H1 (cell line): ENCODE results near the gene BUD13. TPM values are rescaled to one million over a fixed set of nuclear protein-coding genes. Genes with fewer than 3 reads are reported as not detected.

Experiments
- CTCF ChIA-PET: fragments of 300-600 bp; sonication (Branson Sonifier 250); formaldehyde crosslinking; loops from one replicate; lab custom pipeline; 2021; ENCODE audit not compliant: partially characterized antibody; lab: Charles Lee
- POLR2A ChIA-PET: fragments of 300-600 bp; sonication (Branson Sonifier 250); formaldehyde crosslinking; loops from one replicate; lab custom pipeline; 2021; ENCODE audit warnings: inconsistent platforms; ENCODE audit not compliant: partially characterized antibody; lab: Charles Lee
- DNase-seq, 2 experiments: peaks; one replicate each; pipeline versions ENCODE4 v3.0.0 to v3.0.0-alpha.2; 2010 to 2022; ENCODE audit warnings: low spot score in 2 of 2, low read depth in 1 of 2, mixed read lengths in 1 of 2
- FAIRE-seq: peaks from 2 replicates; lab custom pipeline; 2011; peaks lifted over from hg19 to GRCh38; lab: Jason Lieb, UNC
- H2AFZ ChIP-seq: 2 replicates; pipeline ENCODE4 v1.8.1; 2012; ENCODE audit warnings: low read length, inconsistent platforms
- H2AK5ac ChIP-seq: 2 replicates; pipeline ENCODE4 v1.6.1; 2013; ENCODE audit warnings: low read depth, low read length
- H2BK120ac ChIP-seq: replicated peaks from 2 replicates; pipeline ENCODE3; 2013; ENCODE audit warnings: low read depth, low read length, inconsistent platforms
- H2BK12ac ChIP-seq: 2 replicates; pipeline ENCODE4 v1.6.1; 2013; ENCODE audit warnings: low read depth, low read length
- H2BK15ac ChIP-seq: 2 replicates; pipeline ENCODE4 v1.6.1; 2013; ENCODE audit warnings: low read length
- H2BK20ac ChIP-seq: 2 replicates; pipeline ENCODE4 v1.6.1; 2013; ENCODE audit warnings: low read length
- H2BK5ac ChIP-seq: 2 replicates; pipeline ENCODE4 v1.6.1; 2013; ENCODE audit warnings: low read depth, low read length
- H3K14ac ChIP-seq: 2 replicates; pipeline ENCODE4 v1.6.1; 2013; ENCODE audit warnings: inconsistent platforms; ENCODE audit not compliant: insufficient read length
- H3K18ac ChIP-seq: 2 replicates; pipeline ENCODE4 v1.6.1; 2013; ENCODE audit warnings: low read length; ENCODE audit errors: extremely low read depth
- H3K23ac ChIP-seq: 2 replicates; pipeline ENCODE4 v1.6.1; 2013; ENCODE audit warnings: inconsistent platforms; ENCODE audit not compliant: insufficient read length
- H3K23me2 ChIP-seq: 2 replicates; pipeline ENCODE4 v1.6.1; 2013; ENCODE audit warnings: low read depth, low read length
- H3K27ac ChIP-seq: 2 replicates; pipeline ENCODE4 v1.6.1; 2011; ENCODE audit warnings: low read depth, low read length, inconsistent platforms
- H3K27me3 ChIP-seq, 4 experiments: replicated peaks in 1 of 4; 1 replicate in 1 of 4; 2 replicates in 3 of 4; pipeline versions ENCODE4 v1.6.1 to v1.8.1; 2011 to 2013; ENCODE audit warnings: low read length in 3 of 4, mild to moderate bottlenecking in 3 of 4, inconsistent platforms in 2 of 4, mixed read lengths in 2 of 4, moderate library complexity in 1 of 4; ENCODE audit not compliant: control insufficient read depth in 3 of 4, insufficient read depth in 3 of 4; ENCODE audit errors: extremely low read depth in 1 of 4
- H3K36me3 ChIP-seq, 4 experiments: 2 replicates each; pipeline versions ENCODE4 v1.6.1 to v1.8.1; 2011 to 2013; ENCODE audit warnings: mild to moderate bottlenecking in 4 of 4, low read length in 3 of 4, moderate library complexity in 2 of 4, control low read depth in 1 of 4, inconsistent platforms in 1 of 4; ENCODE audit not compliant: insufficient read depth in 4 of 4, control insufficient read depth in 2 of 4
- H3K4ac ChIP-seq: replicated peaks from 2 replicates; pipeline ENCODE3; 2013; ENCODE audit warnings: low read length, low read depth, mixed read lengths, inconsistent platforms; ENCODE audit not compliant: insufficient read length
- H3K4me1 ChIP-seq, 4 experiments: replicated peaks in 1 of 4; 1 replicate in 1 of 4; 2 replicates in 3 of 4; pipeline versions ENCODE4 v1.6.1 to v1.8.1; 2011 to 2013; ENCODE audit warnings: low read length in 3 of 4, inconsistent platforms in 2 of 4, mixed read lengths in 1 of 4; ENCODE audit not compliant: insufficient read depth in 4 of 4, control insufficient read depth in 3 of 4
- H3K4me2 ChIP-seq, 2 experiments: 2 replicates each; pipeline versions ENCODE4 v1.6.1 to v1.8.1; 2011 to 2013; ENCODE audit warnings: low read depth in 2 of 2, low read length in 2 of 2, control low read depth in 1 of 2, inconsistent platforms in 1 of 2, mild to moderate bottlenecking in 1 of 2; ENCODE audit not compliant: insufficient read depth in 1 of 2
- H3K4me3 ChIP-seq, 4 experiments: fragments of 200-600, 300-600 bp in 1 of 4; sonication (generic), shearing (Covaris generic), sonication (Bioruptor Twin) in 1 of 4; 2 replicates each; pipeline versions ENCODE4 v1.5.1 to v1.8.1; 2011 to 2016; ENCODE audit warnings: low read length in 4 of 4, low read depth in 3 of 4, control low read depth in 2 of 4, inconsistent platforms in 2 of 4, mild to moderate bottlenecking in 2 of 4, mixed read lengths in 1 of 4, moderate library complexity in 1 of 4; ENCODE audit not compliant: insufficient read depth in 2 of 4; ENCODE audit errors: extremely low read depth in 1 of 4
- H3K56ac ChIP-seq: replicated peaks from 2 replicates; pipeline ENCODE3; 2013; ENCODE audit warnings: low read depth, mild to moderate bottlenecking, mixed read lengths, low read length, inconsistent platforms; ENCODE audit not compliant: insufficient read length
- H3K79me1 ChIP-seq: 2 replicates; pipeline ENCODE4 v1.6.1; 2013; ENCODE audit warnings: low read depth, low read length, control low read depth
- H3K79me2 ChIP-seq, 2 experiments: 2 replicates each; pipeline versions ENCODE4 v1.6.1 to v1.8.1; 2012 to 2013; ENCODE audit warnings: low read length in 2 of 2, mild to moderate bottlenecking in 2 of 2, inconsistent platforms in 1 of 2; ENCODE audit not compliant: insufficient read depth in 2 of 2, control insufficient read depth in 1 of 2
- H3K9ac ChIP-seq, 4 experiments: replicated peaks in 1 of 4; 1 replicate in 1 of 4; 2 replicates in 3 of 4; pipeline versions ENCODE4 v1.6.1 to v1.8.1; 2011 to 2013; ENCODE audit warnings: low read depth in 3 of 4, low read length in 3 of 4, control low read depth in 2 of 4, mild to moderate bottlenecking in 2 of 4, moderate library complexity in 2 of 4, inconsistent platforms in 1 of 4; ENCODE audit errors: extremely low read depth in 1 of 4
- H3K9me3 ChIP-seq, 2 experiments: 2 replicates each; pipeline versions ENCODE4 v1.6.1 to v1.8.1; 2012 to 2013; ENCODE audit warnings: mild to moderate bottlenecking in 2 of 2, moderate library complexity in 2 of 2, control low read depth in 1 of 2, inconsistent platforms in 1 of 2, low read depth in 1 of 2, low read length in 1 of 2, mixed read lengths in 1 of 2; ENCODE audit not compliant: insufficient read depth in 2 of 2
- H4K20me1 ChIP-seq, 2 experiments: replicated peaks in 1 of 2; 2 replicates each; pipeline versions ENCODE3 to v1.8.1; 2011 to 2013; ENCODE audit warnings: inconsistent platforms in 2 of 2, low read length in 2 of 2, mild to moderate bottlenecking in 1 of 2; ENCODE audit not compliant: insufficient read depth in 2 of 2, control insufficient read depth in 1 of 2
- H4K5ac ChIP-seq: 2 replicates; pipeline ENCODE4 v1.6.1; 2013; ENCODE audit warnings: low read length, low read depth, mixed read lengths, inconsistent platforms; ENCODE audit not compliant: insufficient read length
- H4K8ac ChIP-seq: 2 replicates; pipeline ENCODE4 v1.8.0; 2013; ENCODE audit warnings: mild to moderate bottlenecking, moderate library complexity, low read length, inconsistent platforms; ENCODE audit not compliant: insufficient read depth; ENCODE audit errors: extremely low read depth
- H4K91ac ChIP-seq: replicated peaks from 2 replicates; pipeline ENCODE3; 2013; ENCODE audit warnings: low read length, mixed read lengths, inconsistent platforms; ENCODE audit not compliant: insufficient read length
- CHD2 ChIP-seq: IDR thresholded peaks from 2 replicates; pipeline ENCODE4 v1.6.1; 2012; ENCODE audit warnings: low read length, improper control_type of control experiment
- RAD21 ChIP-seq, 2 experiments: IDR thresholded peaks in 1 of 2; conservative IDR thresholded peaks in 1 of 2; 2 replicates each; pipeline ENCODE4 v1.6.1; 2011; ENCODE audit warnings: low read depth in 2 of 2, low read length in 2 of 2, improper control_type of control experiment in 1 of 2, inconsistent platforms in 1 of 2, mild to moderate bottlenecking in 1 of 2, moderate library complexity in 1 of 2
- WGBS, 2 experiments: shearing (Covaris generic) in 1 of 2; methylation state at CpG; one replicate each; pipeline versions ENCODE4 v1.1.6 to v1.1.7; 2013 to 2015; ENCODE audit warnings: low lambda C conversion rate in 2 of 2, mixed read lengths in 2 of 2, inconsistent platforms in 1 of 2, low coverage in 1 of 2, missing lambda C conversion rate in 1 of 2; ENCODE audit not compliant: insufficient replicate concordance in 2 of 2, insufficient coverage in 1 of 2, insufficient read length in 1 of 2; ENCODE audit errors: extremely low coverage in 1 of 2, missing lambda C conversion rate in 1 of 2; 5-methylcytosine and 5-hydroxymethylcytosine counted together
- polyA plus RNA-seq, 7 experiments: library from polyadenylated mRNA; depleted of rRNA in 3 of 7; stranded (reverse) in 5 of 7; unstranded in 2 of 7; fragments of >200 nt in 5 of 7; fragments of 200-250 nt in 2 of 7; gene quantifications; 1 replicate in 5 of 7; 2 replicates in 1 of 7; 4 replicates in 1 of 7; pipeline versions ENCODE4 v1.2.1 to v1.2.3, GENCODE V29; 2011 to 2013; ENCODE audit warnings: missing spikeins in 2 of 7, mixed read lengths in 2 of 7
- total RNA-seq: library from RNA; stranded (reverse); fragmentation: NEBNext Ultra II Directional; extraction: Animal tissue kit (Norgen Biotek cat#: 25700); gene quantifications from 2 replicates; pipeline ENCODE4 v1.2.1, GENCODE V29; 2021
- TF ChIP-seq, protein P1 (sequence below), 3 experiments: IDR thresholded peaks; 1 replicate in 2 of 3; 2 replicates in 1 of 3; pipeline versions ENCODE4 v1.5.1 to v1.6.1; 2011; ENCODE audit warnings: low read length in 3 of 3, mild to moderate bottlenecking in 3 of 3, inconsistent platforms in 2 of 3, low read depth in 1 of 3, moderate library complexity in 1 of 3; ENCODE audit not compliant: insufficient read depth in 1 of 3; ENCODE audit errors: control extremely low read depth in 1 of 3

Gene BUD13
- total and polyA plus RNA-seq, 2 of the 8 experiments (the other 6 are each of a cell fraction or from before 2014, with no cell fraction given) = 24.8 to 27.2 TPM

DNA sequence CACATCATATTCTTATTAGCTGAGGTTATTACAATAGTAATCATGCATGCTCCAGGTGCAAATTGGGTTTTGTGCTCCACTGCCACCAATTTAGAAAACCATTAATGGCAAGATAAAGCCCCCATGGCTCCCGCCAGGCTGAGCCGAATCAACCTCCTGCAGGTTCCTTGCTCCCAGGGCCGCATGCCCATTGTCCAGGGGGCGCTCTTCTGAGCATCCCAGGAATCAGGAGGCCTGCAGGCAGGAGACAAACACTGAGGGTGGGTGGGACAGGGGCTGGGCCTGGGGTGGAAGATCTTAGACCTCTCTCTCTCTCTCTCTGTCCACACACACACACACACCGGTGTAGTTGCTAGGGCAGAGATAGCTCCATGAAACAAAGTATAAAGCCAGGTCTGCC is 57.4 kb downstream of the BUD13 start:
- Histone ChIP-seq H2BK5ac (no peak overlapping the region), H2AFZ (no peak overlapping the region), H3K23me2 (no peaks in the 10 kb centered on the region; the same call in 1 of the 2 replicates), H4K20me1 (no peaks in the 10 kb centered on the region)
- TF ChIP-seq, protein P1, sequence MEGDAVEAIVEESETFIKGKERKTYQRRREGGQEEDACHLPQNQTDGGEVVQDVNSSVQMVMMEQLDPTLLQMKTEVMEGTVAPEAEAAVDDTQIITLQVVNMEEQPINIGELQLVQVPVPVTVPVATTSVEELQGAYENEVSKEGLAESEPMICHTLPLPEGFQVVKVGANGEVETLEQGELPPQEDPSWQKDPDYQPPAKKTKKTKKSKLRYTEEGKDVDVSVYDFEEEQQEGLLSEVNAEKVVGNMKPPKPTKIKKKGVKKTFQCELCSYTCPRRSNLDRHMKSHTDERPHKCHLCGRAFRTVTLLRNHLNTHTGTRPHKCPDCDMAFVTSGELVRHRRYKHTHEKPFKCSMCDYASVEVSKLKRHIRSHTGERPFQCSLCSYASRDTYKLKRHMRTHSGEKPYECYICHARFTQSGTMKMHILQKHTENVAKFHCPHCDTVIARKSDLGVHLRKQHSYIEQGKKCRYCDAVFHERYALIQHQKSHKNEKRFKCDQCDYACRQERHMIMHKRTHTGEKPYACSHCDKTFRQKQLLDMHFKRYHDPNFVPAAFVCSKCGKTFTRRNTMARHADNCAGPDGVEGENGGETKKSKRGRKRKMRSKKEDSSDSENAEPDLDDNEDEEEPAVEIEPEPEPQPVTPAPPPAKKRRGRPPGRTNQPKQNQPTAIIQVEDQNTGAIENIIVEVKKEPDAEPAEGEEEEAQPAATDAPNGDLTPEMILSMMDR (IDR thresholded peaks at IDR 0.05; ENCODE audit: control extremely low read depth in 1 of 3, insufficient read depth in 1 of 3, low read depth in 1 of 3, low read length in 3 of 3) = peak; percentile 48 to 62 (median 59)
- TF ChIP-seq CHD2 (no peak), RAD21 (IDR thresholded peaks at IDR 0.05 in 1 of 2, conservative IDR thresholded peaks at IDR 0.05 in 1 of 2; ENCODE audit: low read depth in 2 of 2, low read length in 2 of 2) (peak in 1 of 2 experiments; percentile 30; a peak in 2 of 4 replicates)
- TF ChIP-seq, all 59 proteins: peak for 2
- H3K27me3 ChIP-seq = peaks cover 0 to 6% (median 4%) of the 10 kb centered on the region in 4 experiments; a peak in 3 of 7 replicates
- H3K4me1 ChIP-seq = peaks cover 0 to 19% (median 11%) of the 10 kb centered on the region in 4 experiments; a peak in 6 of 7 replicates
- no peak overlapping the region for H2BK15ac ChIP-seq
- H3K4me3 ChIP-seq = no peak overlapping the region
- H3K4ac ChIP-seq = no peak overlapping the region
- ChIA-PET POLR2A (no interaction called here), CTCF (interaction anchor here (1.0 to 19.2 kb wide), 13 partner anchors 9 to 136 kb away, joined by 3 to 334 read pairs (median 5); no protein-coding TSS in a partner anchor)
- no peak overlapping the region for H3K27ac ChIP-seq
- 0 out of 4 replicates have a peak overlapping the region, but pooled peaks of 1 of the 2 experiments have one; percentile 32 for H3K4me2 ChIP-seq
- H3K56ac ChIP-seq = no peak overlapping the region
- no peaks in the 10 kb centered on the region for H3K36me3 ChIP-seq
- no peak overlapping the region for H3K9ac ChIP-seq
- H3K79me2 ChIP-seq = no peaks in the 10 kb centered on the region
- H3K14ac ChIP-seq = no peak overlapping the region
- DNase-seq (no peak), FAIRE-seq (no peak)
- WGBS, 2 experiments = 86% methylated on average over 5 of the region's 5 CpGs; no CpG with 5 or more reads in 1 of the 2 experiments
- no peaks in the 10 kb centered on the region for H3K79me1 ChIP-seq
- H2BK120ac ChIP-seq = no peak overlapping the region
- H4K91ac ChIP-seq = no peak overlapping the region
- no peak overlapping the region for H2BK12ac ChIP-seq
- H3K18ac ChIP-seq = no peak overlapping the region
- H4K8ac ChIP-seq = no peak overlapping the region
- H3K9me3 ChIP-seq = no peaks in the 10 kb centered on the region
- no peak overlapping the region for H2AK5ac ChIP-seq
- no peak overlapping the region for H3K23ac ChIP-seq
- no peak overlapping the region for H4K5ac ChIP-seq
- no peak overlapping the region for H2BK20ac ChIP-seq
